A549 (cell line): ENCODE data around the gene TEX29. TPM values are rescaled to one million over a fixed set of nuclear protein-coding genes. Genes with fewer than 3 reads are reported as not detected.

ENCODE experiments used
- ATAC-seq, 2 experiments: fragments of 200-7000 bp in 1 of 2; fragments of >200 bp in 1 of 2; cut with Nextera tagmentation in 1 of 2; cut with Tn5 transposase in 1 of 2; 3 replicates each; pipeline versions ENCODE4 v1.8.0 to v1.9.1; 2018 to 2020; ENCODE audit warnings: mild to moderate bottlenecking in 1 of 2, moderate library complexity in 1 of 2
- CTCF ChIA-PET: fragments of 300-600 bp; sonication (Branson Sonifier 250); formaldehyde crosslinking; extraction: SDS; loops from one replicate; lab custom pipeline; 2021; ENCODE audit warnings: antibody characterized with exemption, inconsistent platforms; lab: Yijun Ruan, JAX
- POLR2A ChIA-PET: fragments of 350-600 bp; formaldehyde crosslinking; extraction: SDS; loops from one replicate; lab custom pipeline; 2021; ENCODE audit warnings: antibody characterized with exemption, inconsistent platforms; lab: Yijun Ruan, JAX
- DNase-seq, 2 experiments: peaks; one replicate each; pipeline versions ENCODE4 v3.0.0 to v3.0.0-alpha.2; 2011 to 2016; ENCODE audit warnings: low read depth in 1 of 2, low spot score in 1 of 2
- FAIRE-seq: peaks from 2 replicates; lab custom pipeline; 2011; peaks lifted over from hg19 to GRCh38; lab: Jason Lieb, UNC
- H3K27ac ChIP-seq, 2 experiments: fragments of >200 bp; sonication (Bioruptor Twin); formaldehyde crosslinking; 3 replicates each; pipeline ENCODE4 v1.5.1; 2016 to 2017
- H3K4me1 ChIP-seq: fragments of >200 bp; sonication (Bioruptor Twin); formaldehyde crosslinking; 3 replicates; pipeline ENCODE4 v1.6.1; 2016
- H3K4me2 ChIP-seq: fragments of >200 bp; sonication (Bioruptor Twin); formaldehyde crosslinking; 3 replicates; pipeline ENCODE4 v1.6.1; 2016
- H3K4me3 ChIP-seq: fragments of >200 bp; sonication (Bioruptor Twin); formaldehyde crosslinking; 3 replicates; pipeline ENCODE4 v1.5.1; 2016
- H3K9me3 ChIP-seq: fragments of >200 bp; sonication (Bioruptor Twin); formaldehyde crosslinking; 3 replicates; pipeline ENCODE4 v1.6.1; 2016
- BHLHE40 ChIP-seq: IDR thresholded peaks from 2 replicates; pipeline ENCODE4 v1.6.1; 2012; ENCODE audit warnings: low read depth, low read length, inconsistent platforms
- CBX2 ChIP-seq: fragments of 200-600 bp; sonication (generic); IDR thresholded peaks from 2 replicates; pipeline ENCODE4 v1.6.1; 2016; ENCODE audit warnings: low read depth, mild to moderate bottlenecking, borderline replicate concordance
- EP300 ChIP-seq, 2 experiments: fragments of >200 bp; sonication (Bioruptor Twin); formaldehyde crosslinking; IDR thresholded peaks; 2 replicates in 1 of 2; 3 replicates in 1 of 2; pipeline ENCODE4 v1.6.1; 2016 to 2017
- FOSB ChIP-seq: fragments of 250-450 bp; sonication (Bioruptor Pico); IDR thresholded peaks from 2 replicates; pipeline ENCODE4 v1.5.0; 2020; ENCODE audit warnings: mild to moderate bottlenecking, moderate library complexity
- HOXB13 ChIP-seq: fragments of 250-450 bp; sonication (Bioruptor Pico); IDR thresholded peaks from 2 replicates; pipeline ENCODE4 v1.5.0; 2020; ENCODE audit warnings: low read depth, mild to moderate bottlenecking, moderate library complexity
- MAZ ChIP-seq: fragments of 150-350 bp; IDR thresholded peaks from 2 replicates; pipeline ENCODE4 v1.6.1; 2014; ENCODE audit warnings: antibody characterized with exemption, low read depth, low read length, borderline replicate concordance
- NPAS2 ChIP-seq: fragments of 250-450 bp; sonication (Bioruptor Pico); IDR thresholded peaks from 2 replicates; pipeline ENCODE4 v1.8.0; 2022; ENCODE audit warnings: mild to moderate bottlenecking, moderate library complexity, borderline replicate concordance
- NR3C1 ChIP-seq: fragments of >200 bp; sonication (Bioruptor Twin); formaldehyde crosslinking; IDR thresholded peaks from 3 replicates; pipeline ENCODE4 v1.6.1; 2017
- POLR2A ChIP-seq: IDR thresholded peaks from 2 replicates; pipeline ENCODE4 v1.6.1; 2012; ENCODE audit warnings: mild to moderate bottlenecking, low read length
- RCOR1 ChIP-seq: fragments of 150-350 bp; IDR thresholded peaks from 2 replicates; pipeline ENCODE4 v1.6.1; 2014; ENCODE audit warnings: antibody characterized with exemption, low read length, low read depth
- SREBF2 ChIP-seq: fragments of 450-650 bp; IDR thresholded peaks from 2 replicates; pipeline ENCODE4 v1.6.1; 2014; ENCODE audit warnings: mild to moderate bottlenecking, moderate library complexity
- WGBS: methylation state at CpG from one replicate; pipeline ENCODE4 v1.1.6; 2017; ENCODE audit errors: missing lambda C conversion rate; 5-methylcytosine and 5-hydroxymethylcytosine counted together
- polyA plus RNA-seq, 4 experiments: library from polyadenylated mRNA; depleted of rRNA in 3 of 4; stranded (reverse); fragments of >200 nt; fragmentation: RNase III in 1 of 4; extraction: RNeasy Plus Mini Kit Qiagen cat#74134 plus additional on column Dnase treatment in 1 of 4; gene quantifications; 2 replicates in 3 of 4; 3 replicates in 1 of 4; pipeline ENCODE4 v1.2.3, GENCODE V29; 2011 to 2017
- TF ChIP-seq, protein P1 (sequence below): fragments of >200 bp; sonication (Bioruptor Twin); formaldehyde crosslinking; IDR thresholded peaks from 3 replicates; pipeline ENCODE4 v1.6.1; 2016
- TF ChIP-seq, protein P2 (sequence below): fragments of >200 bp; sonication (Bioruptor Twin); formaldehyde crosslinking; IDR thresholded peaks from 3 replicates; pipeline ENCODE4 v1.5.1; 2016
- TF ChIP-seq, protein P3 (sequence below): IDR thresholded peaks from 2 replicates; pipeline ENCODE4 v1.6.1; 2012
- TF ChIP-seq, protein P4 (sequence below): fragments of >200 bp; sonication (Bioruptor Twin); formaldehyde crosslinking; IDR thresholded peaks from 2 replicates; pipeline ENCODE4 v1.6.1; 2016
- TF ChIP-seq, protein P5 (sequence below): fragments of 250-450 bp; sonication (Bioruptor Pico); IDR thresholded peaks from 2 replicates; pipeline ENCODE4 v1.5.0; 2021; ENCODE audit warnings: mild to moderate bottlenecking, moderate library complexity, borderline replicate concordance
- TF ChIP-seq, protein P6 (sequence below): fragments of 150-350 bp; IDR thresholded peaks from 2 replicates; pipeline ENCODE4 v1.6.1; 2014; ENCODE audit warnings: low read depth, mild to moderate bottlenecking, low read length
- TF ChIP-seq, protein P7 (sequence below): fragments of 200-600 bp; sonication (generic); IDR thresholded peaks from 2 replicates; pipeline ENCODE4 v1.6.1; 2016; ENCODE audit warnings: antibody characterized with exemption, mild to moderate bottlenecking, moderate library complexity
- TF ChIP-seq, protein P8 (sequence below): fragments of 450-650 bp; IDR thresholded peaks from 2 replicates; pipeline ENCODE4 v1.6.1; 2014; ENCODE audit warnings: antibody characterized with exemption

TEX29 gene
- polyA plus RNA-seq, 2 of the 4 experiments (the other 2 are of a cell fraction) = 0.13 to 0.35 TPM

DNA sequence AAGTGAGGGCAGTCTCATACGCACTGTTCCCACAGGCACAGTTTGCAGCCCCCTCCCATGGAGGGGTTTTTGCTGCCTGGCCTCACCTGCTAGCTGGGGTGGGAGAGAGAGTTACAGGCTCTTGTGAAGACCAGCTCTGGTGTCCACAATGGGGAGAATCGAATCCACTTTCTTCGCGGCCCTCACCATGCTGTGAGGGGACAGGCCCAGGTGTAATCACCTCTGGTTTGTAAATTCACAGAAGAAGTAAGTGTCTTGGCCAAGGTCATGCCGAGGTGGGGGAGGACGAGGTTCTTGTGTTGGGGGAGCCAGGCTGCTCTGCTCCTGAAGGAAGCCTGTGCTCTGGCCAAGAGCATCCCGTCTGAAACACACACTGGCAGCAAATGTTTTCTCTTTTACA lies 39.5 kb downstream of the TEX29 start:
- 13% methylated on average over 4 of the region's 7 CpGs for WGBS
- CTCF ChIA-PET = no interaction called here
- FAIRE-seq (no peak), DNase-seq (no peak), ATAC-seq (no peak)
- Histone ChIP-seq H3K27ac (no peak overlapping the region), H3K4me1 (no peaks in the 10 kb centered on the region), H3K4me3 (no peak overlapping the region), H3K9me3 (no peaks in the 10 kb centered on the region), H3K4me2 (no peak overlapping the region)
- TF ChIP-seq FOSB (CRISPR knock-in tag) = no peak
- TF ChIP-seq, protein P1, sequence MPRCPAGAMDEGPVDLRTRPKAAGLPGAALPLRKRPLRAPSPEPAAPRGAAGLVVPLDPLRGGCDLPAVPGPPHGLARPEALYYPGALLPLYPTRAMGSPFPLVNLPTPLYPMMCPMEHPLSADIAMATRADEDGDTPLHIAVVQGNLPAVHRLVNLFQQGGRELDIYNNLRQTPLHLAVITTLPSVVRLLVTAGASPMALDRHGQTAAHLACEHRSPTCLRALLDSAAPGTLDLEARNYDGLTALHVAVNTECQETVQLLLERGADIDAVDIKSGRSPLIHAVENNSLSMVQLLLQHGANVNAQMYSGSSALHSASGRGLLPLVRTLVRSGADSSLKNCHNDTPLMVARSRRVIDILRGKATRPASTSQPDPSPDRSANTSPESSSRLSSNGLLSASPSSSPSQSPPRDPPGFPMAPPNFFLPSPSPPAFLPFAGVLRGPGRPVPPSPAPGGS = no peak
- no peak for TF ChIP-seq SREBF2
- no peak for TF ChIP-seq RCOR1
- TF ChIP-seq, protein P2, sequence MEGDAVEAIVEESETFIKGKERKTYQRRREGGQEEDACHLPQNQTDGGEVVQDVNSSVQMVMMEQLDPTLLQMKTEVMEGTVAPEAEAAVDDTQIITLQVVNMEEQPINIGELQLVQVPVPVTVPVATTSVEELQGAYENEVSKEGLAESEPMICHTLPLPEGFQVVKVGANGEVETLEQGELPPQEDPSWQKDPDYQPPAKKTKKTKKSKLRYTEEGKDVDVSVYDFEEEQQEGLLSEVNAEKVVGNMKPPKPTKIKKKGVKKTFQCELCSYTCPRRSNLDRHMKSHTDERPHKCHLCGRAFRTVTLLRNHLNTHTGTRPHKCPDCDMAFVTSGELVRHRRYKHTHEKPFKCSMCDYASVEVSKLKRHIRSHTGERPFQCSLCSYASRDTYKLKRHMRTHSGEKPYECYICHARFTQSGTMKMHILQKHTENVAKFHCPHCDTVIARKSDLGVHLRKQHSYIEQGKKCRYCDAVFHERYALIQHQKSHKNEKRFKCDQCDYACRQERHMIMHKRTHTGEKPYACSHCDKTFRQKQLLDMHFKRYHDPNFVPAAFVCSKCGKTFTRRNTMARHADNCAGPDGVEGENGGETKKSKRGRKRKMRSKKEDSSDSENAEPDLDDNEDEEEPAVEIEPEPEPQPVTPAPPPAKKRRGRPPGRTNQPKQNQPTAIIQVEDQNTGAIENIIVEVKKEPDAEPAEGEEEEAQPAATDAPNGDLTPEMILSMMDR = no peak
- no peak for TF ChIP-seq EP300 (IDR thresholded peaks at IDR 0.05)
- TF ChIP-seq POLR2A = no peak
- TF ChIP-seq MAZ = no peak
- TF ChIP-seq, protein P3, sequence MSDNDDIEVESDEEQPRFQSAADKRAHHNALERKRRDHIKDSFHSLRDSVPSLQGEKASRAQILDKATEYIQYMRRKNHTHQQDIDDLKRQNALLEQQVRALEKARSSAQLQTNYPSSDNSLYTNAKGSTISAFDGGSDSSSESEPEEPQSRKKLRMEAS = no peak
- TF ChIP-seq NPAS2 (CRISPR knock-in tag) = no peak
- TF ChIP-seq HOXB13 (CRISPR knock-in tag) = no peak
- TF ChIP-seq, protein P4, sequence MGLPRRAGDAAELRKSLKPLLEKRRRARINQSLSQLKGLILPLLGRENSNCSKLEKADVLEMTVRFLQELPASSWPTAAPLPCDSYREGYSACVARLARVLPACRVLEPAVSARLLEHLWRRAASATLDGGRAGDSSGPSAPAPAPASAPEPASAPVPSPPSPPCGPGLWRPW = no peak
- TF ChIP-seq, protein P5, sequence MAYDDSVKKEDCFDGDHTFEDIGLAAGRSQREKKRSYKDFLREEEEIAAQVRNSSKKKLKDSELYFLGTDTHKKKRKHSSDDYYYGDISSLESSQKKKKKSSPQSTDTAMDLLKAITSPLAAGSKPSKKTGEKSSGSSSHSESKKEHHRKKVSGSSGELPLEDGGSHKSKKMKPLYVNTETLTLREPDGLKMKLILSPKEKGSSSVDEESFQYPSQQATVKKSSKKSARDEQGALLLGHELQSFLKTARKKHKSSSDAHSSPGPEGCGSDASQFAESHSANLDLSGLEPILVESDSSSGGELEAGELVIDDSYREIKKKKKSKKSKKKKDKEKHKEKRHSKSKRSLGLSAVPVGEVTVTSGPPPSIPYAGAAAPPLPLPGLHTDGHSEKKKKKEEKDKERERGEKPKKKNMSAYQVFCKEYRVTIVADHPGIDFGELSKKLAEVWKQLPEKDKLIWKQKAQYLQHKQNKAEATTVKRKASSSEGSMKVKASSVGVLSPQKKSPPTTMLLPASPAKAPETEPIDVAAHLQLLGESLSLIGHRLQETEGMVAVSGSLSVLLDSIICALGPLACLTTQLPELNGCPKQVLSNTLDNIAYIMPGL (CRISPR knock-in tag) = no peak
- POLR2A ChIA-PET = no interaction called here

DNA sequence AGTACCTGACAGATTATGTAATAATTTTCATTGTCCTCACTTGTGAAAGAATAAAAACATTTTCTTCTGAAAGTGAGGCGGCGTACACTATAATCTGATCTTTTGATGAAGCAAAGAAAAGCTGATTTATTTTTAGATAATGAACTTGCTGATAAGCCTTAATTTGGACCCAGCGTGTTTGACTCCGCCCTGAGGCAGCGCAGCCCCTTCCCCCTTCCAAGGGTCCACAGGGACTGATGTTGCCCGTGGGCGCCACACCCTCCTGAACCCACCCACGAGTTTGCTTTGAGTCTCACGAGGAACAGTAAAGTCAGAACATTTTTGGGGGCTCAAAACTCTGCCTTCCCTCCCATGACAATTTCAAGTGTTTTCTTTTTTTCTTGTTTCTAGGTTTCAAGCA lies 40.0 kb downstream of the TEX29 start:
- ChIA-PET CTCF (no interaction called here), POLR2A (no interaction called here)
- no peak for ATAC-seq

More for the DNA sequence above, 40.0 kb downstream of the TEX29 start:
- no peak for FAIRE-seq
- Histone ChIP-seq H3K9me3 (no peaks in the 10 kb centered on the region), H3K4me3 (no peak overlapping the region), H3K27ac (no peak overlapping the region), H3K4me1 (no peaks in the 10 kb centered on the region), H3K4me2 (no peak overlapping the region)
- WGBS = 43% methylated on average over 9 of the region's 9 CpGs
- no peak for DNase-seq
- TF ChIP-seq CBX2 = no peak
- TF ChIP-seq, protein P4 = no peak
- TF ChIP-seq, protein P6, sequence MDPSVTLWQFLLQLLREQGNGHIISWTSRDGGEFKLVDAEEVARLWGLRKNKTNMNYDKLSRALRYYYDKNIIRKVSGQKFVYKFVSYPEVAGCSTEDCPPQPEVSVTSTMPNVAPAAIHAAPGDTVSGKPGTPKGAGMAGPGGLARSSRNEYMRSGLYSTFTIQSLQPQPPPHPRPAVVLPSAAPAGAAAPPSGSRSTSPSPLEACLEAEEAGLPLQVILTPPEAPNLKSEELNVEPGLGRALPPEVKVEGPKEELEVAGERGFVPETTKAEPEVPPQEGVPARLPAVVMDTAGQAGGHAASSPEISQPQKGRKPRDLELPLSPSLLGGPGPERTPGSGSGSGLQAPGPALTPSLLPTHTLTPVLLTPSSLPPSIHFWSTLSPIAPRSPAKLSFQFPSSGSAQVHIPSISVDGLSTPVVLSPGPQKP = no peak
- TF ChIP-seq, protein P7, sequence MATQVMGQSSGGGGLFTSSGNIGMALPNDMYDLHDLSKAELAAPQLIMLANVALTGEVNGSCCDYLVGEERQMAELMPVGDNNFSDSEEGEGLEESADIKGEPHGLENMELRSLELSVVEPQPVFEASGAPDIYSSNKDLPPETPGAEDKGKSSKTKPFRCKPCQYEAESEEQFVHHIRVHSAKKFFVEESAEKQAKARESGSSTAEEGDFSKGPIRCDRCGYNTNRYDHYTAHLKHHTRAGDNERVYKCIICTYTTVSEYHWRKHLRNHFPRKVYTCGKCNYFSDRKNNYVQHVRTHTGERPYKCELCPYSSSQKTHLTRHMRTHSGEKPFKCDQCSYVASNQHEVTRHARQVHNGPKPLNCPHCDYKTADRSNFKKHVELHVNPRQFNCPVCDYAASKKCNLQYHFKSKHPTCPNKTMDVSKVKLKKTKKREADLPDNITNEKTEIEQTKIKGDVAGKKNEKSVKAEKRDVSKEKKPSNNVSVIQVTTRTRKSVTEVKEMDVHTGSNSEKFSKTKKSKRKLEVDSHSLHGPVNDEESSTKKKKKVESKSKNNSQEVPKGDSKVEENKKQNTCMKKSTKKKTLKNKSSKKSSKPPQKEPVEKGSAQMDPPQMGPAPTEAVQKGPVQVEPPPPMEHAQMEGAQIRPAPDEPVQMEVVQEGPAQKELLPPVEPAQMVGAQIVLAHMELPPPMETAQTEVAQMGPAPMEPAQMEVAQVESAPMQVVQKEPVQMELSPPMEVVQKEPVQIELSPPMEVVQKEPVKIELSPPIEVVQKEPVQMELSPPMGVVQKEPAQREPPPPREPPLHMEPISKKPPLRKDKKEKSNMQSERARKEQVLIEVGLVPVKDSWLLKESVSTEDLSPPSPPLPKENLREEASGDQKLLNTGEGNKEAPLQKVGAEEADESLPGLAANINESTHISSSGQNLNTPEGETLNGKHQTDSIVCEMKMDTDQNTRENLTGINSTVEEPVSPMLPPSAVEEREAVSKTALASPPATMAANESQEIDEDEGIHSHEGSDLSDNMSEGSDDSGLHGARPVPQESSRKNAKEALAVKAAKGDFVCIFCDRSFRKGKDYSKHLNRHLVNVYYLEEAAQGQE = no peak
- TF ChIP-seq, protein P2 = no peak
- no peak for TF ChIP-seq NR3C1
- TF ChIP-seq BHLHE40 = no peak
- TF ChIP-seq, protein P8, sequence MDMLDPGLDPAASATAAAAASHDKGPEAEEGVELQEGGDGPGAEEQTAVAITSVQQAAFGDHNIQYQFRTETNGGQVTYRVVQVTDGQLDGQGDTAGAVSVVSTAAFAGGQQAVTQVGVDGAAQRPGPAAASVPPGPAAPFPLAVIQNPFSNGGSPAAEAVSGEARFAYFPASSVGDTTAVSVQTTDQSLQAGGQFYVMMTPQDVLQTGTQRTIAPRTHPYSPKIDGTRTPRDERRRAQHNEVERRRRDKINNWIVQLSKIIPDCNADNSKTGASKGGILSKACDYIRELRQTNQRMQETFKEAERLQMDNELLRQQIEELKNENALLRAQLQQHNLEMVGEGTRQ = no peak
